ENCODE results near the gene NPNT. TPM values are rescaled to one million over a fixed set of nuclear protein-coding genes. Genes with fewer than 3 reads are reported as not detected.

Gene NPNT
- total RNA-seq, 2 donors from 2014 or later, result 30.6 to 40.9 TPM

DNA sequence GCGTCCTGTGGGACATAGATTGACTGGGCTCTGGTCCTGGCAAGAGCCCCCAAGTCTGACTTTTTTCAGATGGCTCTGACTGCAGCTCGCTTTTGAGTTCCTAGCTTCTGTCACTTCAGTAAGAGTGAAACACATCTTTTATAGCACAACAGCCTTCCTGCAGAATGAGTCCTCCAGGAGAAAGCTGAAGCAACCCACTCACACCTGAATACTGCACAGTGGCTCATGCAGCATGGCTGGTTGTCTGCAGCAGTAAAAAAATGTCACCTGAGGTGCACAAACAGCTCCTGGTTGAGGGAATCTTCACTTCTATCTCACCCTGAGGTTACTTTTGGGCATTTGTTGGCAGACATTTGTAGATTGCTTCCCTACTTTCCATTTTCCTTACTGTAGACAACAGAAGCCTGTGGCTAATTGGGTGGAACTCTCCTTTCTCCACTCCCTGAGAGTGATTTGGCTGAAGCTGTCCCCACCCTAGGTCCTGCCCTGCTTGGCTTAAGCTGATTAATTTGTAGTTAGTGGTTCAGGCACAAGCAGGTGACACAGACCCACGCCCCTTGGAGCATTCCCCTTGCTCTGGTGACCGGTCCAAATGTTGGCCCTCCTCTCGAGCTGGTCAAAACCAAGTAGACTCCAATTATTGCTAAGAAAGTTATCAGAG is 99.7 kb downstream of the NPNT start:
- no peak for ATAC-seq
- intact Hi-C loops (cut with DNase I, micrococcal nuclease), result no loop called here
- no peak for DNase-seq

DNA sequence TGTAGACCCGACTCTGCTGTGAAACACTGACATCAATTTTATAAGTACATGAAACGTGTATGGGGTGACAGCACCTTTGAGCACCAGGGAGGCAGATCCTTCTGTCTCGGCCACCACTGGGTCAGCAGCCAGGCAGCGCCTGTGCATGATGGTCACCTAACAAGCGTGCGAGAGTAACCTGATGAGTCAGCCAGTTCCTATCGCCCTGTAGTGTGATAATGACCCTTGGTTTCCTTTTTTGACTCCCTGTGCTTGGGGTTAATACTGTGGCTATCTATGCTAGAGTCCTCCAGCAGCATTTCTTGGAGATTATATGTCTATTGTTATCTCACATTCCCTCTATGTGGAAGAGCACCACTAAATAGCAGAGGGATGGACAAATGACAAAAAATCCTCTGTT is 101.6 kb downstream of the NPNT start:
- no peak for ATAC-seq
- no peak for DNase-seq
- intact Hi-C loops (cut with DNase I, micrococcal nuclease), result no loop called here

DNA sequence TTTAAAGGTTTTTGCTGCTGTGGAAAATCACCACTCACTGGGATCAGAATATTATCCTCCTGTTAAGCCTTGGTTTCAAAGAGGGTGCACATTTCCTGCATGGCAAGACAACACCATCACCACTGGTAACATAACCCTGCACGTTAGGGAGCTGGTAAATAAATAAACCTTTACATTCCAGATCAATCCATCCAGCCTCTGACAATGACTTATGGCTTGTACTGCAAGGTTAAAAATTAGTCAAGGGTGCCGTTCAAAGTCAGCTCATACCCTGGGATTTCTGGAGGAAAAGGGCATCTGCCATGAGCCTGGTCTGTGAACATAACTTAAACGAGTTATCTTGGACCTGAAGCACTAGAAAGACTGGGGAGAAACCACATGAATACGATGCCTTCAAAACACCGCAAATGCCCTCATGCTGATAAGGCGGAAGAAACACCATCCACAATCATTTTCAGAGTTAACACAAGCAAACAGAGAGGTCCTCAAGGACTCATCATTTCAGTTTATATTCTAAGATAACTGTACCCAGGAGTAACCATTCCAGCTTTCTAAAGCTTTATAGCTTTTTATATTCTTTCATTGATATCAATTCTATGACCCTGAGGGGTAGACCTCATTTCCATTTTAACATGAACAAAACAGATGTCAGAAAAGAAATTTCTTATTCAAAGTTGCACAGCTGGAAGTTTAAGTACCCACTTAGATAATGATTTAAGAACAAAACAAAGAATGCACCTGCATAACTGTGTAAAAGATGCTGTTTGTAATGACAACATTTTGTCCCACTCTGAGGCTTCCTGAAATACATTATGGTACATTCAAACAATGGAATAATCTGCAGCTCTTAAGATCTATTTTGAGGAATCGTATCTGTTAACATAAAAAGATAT is 103.1 kb downstream of the NPNT start:
- ATAC-seq (peak; percentile 92), DNase-seq (no peak)
- intact Hi-C loops (cut with DNase I, micrococcal nuclease), result no loop called here

DNA sequence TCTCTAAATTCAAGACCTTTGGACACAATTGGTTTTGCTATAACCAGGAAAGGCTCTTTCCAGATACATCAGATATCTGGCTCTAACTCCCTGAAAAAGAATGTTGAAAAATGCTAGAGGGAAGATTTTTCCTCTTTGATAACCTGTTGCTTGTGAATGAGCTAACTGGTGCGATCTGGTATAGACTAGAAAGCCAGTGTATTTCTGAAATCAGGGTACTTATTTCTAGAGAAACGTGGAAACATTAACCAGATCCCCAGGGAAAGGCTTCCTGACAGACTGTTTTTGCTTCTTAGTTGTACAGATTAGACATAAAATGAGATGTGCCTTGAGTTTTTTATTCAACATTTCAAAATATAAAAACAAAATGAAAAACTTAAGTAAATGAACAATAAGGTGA is 107.7 kb downstream of the NPNT start:
- no peak for DNase-seq
- no peak for ATAC-seq
- intact Hi-C loops (cut with DNase I, micrococcal nuclease), result no loop called here

DNA sequence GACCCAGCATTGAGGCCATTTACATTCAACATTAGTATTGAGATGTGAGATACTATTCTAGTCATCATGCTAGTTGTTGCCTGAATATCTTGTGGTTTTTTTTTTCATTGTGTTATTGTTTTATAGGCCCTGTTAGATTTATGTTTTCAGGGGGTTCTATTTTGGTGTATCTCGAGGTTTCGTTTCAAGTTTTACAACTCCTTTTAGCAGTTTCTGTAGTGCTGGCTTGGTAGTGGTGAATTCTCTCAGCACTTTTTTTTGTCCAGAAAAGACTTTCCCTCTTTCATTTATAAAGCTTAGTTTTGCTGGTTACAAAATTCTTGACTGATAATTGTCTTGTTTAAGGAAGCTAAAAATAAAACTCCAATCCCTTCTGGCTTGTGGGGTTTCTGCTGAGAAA is 115.5 kb downstream of the NPNT start:
- no peak for DNase-seq
- no peak for ATAC-seq
- intact Hi-C loops (cut with DNase I, micrococcal nuclease), result no loop called here

DNA sequence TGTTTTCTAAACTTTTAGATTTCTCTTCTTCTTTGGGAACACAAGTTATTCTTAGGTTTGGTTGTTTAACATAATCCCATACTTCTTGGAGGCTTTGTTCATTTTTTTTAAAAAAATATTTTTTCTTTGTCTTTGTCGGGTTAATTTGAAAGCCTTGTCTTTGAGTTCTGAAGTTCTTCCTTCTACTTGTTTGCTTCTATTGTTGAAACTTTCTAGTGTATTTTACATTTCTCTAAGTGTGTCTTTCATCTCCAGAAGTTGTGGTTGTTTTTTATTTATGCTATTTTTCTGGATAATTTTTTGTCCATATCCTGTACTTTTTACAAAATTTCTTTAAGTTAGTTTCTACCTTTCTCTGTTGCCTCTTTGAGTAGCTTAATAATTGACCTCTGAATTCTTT is 116.1 kb downstream of the NPNT start:
- DNase-seq, result no peak
- intact Hi-C loops (cut with DNase I, micrococcal nuclease), result no loop called here
- no peak for ATAC-seq

DNA sequence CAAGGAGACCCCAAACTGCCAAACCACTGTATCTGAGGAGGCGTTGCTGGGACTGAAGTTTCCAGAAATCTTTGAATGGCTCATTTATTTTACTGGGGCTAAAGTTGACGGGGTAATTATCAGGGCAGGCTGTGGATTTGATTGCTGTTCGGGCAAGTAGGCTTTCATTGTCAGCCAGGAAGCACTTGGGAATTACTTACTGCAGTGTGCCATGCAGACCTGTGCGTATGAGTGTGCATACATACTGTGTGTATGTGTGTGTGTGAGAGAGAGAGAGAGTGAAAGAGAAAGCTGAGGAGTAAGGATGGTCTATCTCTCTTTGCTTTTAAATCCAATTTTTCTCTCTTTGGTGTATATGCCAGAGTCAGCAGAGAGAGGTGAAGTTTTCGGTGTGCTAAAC is 122.7 kb downstream of the NPNT start:
- peak; percentile 86 for ATAC-seq
- DNase-seq, result no peak
- intact Hi-C loops (cut with DNase I, micrococcal nuclease), result no loop called here

DNA sequence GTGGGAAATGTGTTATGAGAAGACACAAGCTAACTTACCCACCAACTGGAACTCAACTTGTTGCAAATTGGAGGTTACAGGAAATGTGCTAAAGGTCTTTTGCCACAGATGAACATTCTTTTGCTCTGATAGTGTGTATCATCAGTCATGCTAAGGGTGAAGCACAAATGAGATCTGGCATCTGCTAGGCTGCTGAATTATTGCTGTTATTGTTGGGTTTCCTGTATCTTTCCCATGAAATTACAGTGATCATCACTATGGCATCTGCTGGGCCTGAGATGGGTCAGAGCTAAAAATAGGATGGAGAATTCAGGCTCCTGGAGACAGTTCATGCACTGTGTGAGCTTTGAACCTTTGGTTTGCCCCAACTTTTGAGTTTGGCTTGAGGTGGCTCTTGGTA is 124.5 kb downstream of the NPNT start:
- intact Hi-C loops (cut with DNase I, micrococcal nuclease), result no loop called here
- DNase-seq (no peak), ATAC-seq (no peak)

Other genes with a start within 250 kb of the NPNT start
- 10 to 100 TPM; 13.2 to 15.2 TPM for gene INTS12, start 186.8 kb upstream of the NPNT start, total RNA-seq
- 1 to 10 TPM; 6.4 to 7.8 TPM for gene GSTCD, start 186.7 kb upstream of the NPNT start, total RNA-seq